NT2/D1 (cell line): ENCODE measurements around the gene QKI.

Source experiments
- YY1 ChIP-seq: IDR thresholded peaks from 2 replicates; pipeline ENCODE4 v1.6.1; 2011; ENCODE audit not compliant: insufficient read length, insufficient read depth
- ZNF274 ChIP-seq: IDR thresholded peaks from 2 replicates; pipeline ENCODE4 v1.6.1; 2011; ENCODE audit warnings: mild to moderate bottlenecking, low read depth, low read length

- TF ChIP-seq YY1 (no peak), ZNF274 (no peak)
Measured at GRCh38 chr6:163613025-163613424, 198.5 kb downstream of the QKI start.
